Lower leg skin (tissue), 4 donors: ENCODE measurements around the gene PACS2. TPM values are rescaled to one million over a fixed set of nuclear protein-coding genes. Genes with fewer than 3 reads are reported as not detected.
A peak's percentile ranks its signal among the peaks of the same experiment; 100 is the strongest.
"Not testable (repeated sequence)": the region's sequence is repeated elsewhere in the genome, so short reads cannot be mapped to it uniquely, and the experiment has no call there.

Source experiments
- DNase-seq, 2 donors: peaks; one replicate each; pipeline ENCODE4 v3.0.0-alpha.2; 2019; ENCODE audit warnings: low spot score in 2 of 2
- H3K4me3 ChIP-seq: fragments of 200-600 bp; sonication (generic); 2 replicates; pipeline ENCODE4 v1.5.1; 2017; ENCODE audit warnings: mild to moderate bottlenecking, low read depth; ENCODE audit not compliant: poor library complexity, severe bottlenecking
- CTCF ChIP-seq, 3 donors: fragments of 450-650 bp; IDR thresholded peaks; one replicate each; pipeline ENCODE4 v1.5.1; 2016; ENCODE audit warnings: antibody characterized with exemption in 3 of 3, mild to moderate bottlenecking in 3 of 3, moderate library complexity in 2 of 3
- POLR2A ChIP-seq, 2 donors: fragments of 450-650 bp; IDR thresholded peaks; one replicate each; pipeline ENCODE4 v1.6.1; 2016 to 2017; ENCODE audit warnings: antibody characterized with exemption in 2 of 2, mild to moderate bottlenecking in 1 of 2, moderate library complexity in 1 of 2
- WGBS, 2 donors: methylation state at CpG; one replicate each; pipeline ENCODE4 v1.1.5; 2018; 5-methylcytosine and 5-hydroxymethylcytosine counted together
- intact Hi-C: fragments of 100-400 bp; cut with DNase I; formaldehyde crosslinking; loops from one replicate; pipeline ENCODE4 v1.15.0; 2023; ENCODE audit warnings: low total_unique reads
- total RNA-seq, 4 donors: library from RNA; depleted of rRNA; stranded (reverse); fragments of >200 nt; gene quantifications; one replicate each; pipeline ENCODE4 v1.1.0, GENCODE V29; 2016

PACS2 gene
- total RNA-seq, 4 donors from 2014 or later: 25.9 to 75.1 (median 54.3) TPM

GRCh38 chr14:105301103-105301914, 13.2 kb upstream of the PACS2 start:
- H3K4me3 ChIP-seq: peak overlapping the region; percentile 64
- DNase-seq: peak; percentile 96 to 100
- TF ChIP-seq POLR2A (IDR thresholded peaks at IDR 0.05) (no peak), CTCF (IDR thresholded peaks at IDR 0.05) (no peak)
- intact Hi-C loops: no loop called here
- WGBS, 2 donors: 7 to 13% methylated on average over 48 to 54 of the region's 65 CpGs

GRCh38 chr14:105301915-105302249, 12.7 kb upstream of the PACS2 start:
- WGBS, 2 donors: 75 to 84% methylated on average over 11 of the region's 11 CpGs
- DNase-seq, intact Hi-C loops, H3K4me3 ChIP-seq: not testable (repeated sequence)

- 69 to 71% methylated on average over 6 of the region's 6 CpGs for WGBS, 2 donors
- intact Hi-C loops: no loop called here
- no peak overlapping the region for H3K4me3 ChIP-seq
- DNase-seq: no peak
- TF ChIP-seq CTCF (IDR thresholded peaks at IDR 0.05): no peak
- no peak for TF ChIP-seq POLR2A (IDR thresholded peaks at IDR 0.05)
Observed at GRCh38 chr14:105303949-105304348, 10.6 kb upstream of the PACS2 start.

- intact Hi-C loops: no loop called here
- WGBS, 2 donors: 84 to 85% methylated on average over 9 of the region's 9 CpGs
- no peak overlapping the region for H3K4me3 ChIP-seq
- TF ChIP-seq POLR2A (IDR thresholded peaks at IDR 0.05) (no peak), CTCF (IDR thresholded peaks at IDR 0.05) (no peak)
- no peak for DNase-seq
Observed at GRCh38 chr14:105304565-105304964, 10.0 kb upstream of the PACS2 start.

- DNase-seq: no peak
- TF ChIP-seq CTCF (IDR thresholded peaks at IDR 0.05) (no peak), POLR2A (IDR thresholded peaks at IDR 0.05) (no peak)
- WGBS, 2 donors: 78% methylated on average over 9 of the region's 9 CpGs
- no peak overlapping the region for H3K4me3 ChIP-seq
- intact Hi-C loops: no loop called here
Observed at GRCh38 chr14:105305345-105305744, 9.2 kb upstream of the PACS2 start.

- WGBS, 2 donors: 79 to 83% methylated on average over 9 of the region's 9 CpGs
- no peak for TF ChIP-seq CTCF (IDR thresholded peaks at IDR 0.05)
- no peak for TF ChIP-seq POLR2A (IDR thresholded peaks at IDR 0.05)
- no peak for DNase-seq
- H3K4me3 ChIP-seq: no peak overlapping the region
- intact Hi-C loops: no loop called here
Observed at GRCh38 chr14:105305791-105306190, 8.8 kb upstream of the PACS2 start.
